HCEC 1CT (cell line): ENCODE data around the gene OR6C1.
"Not testable (repeated sequence)": the region's sequence is repeated elsewhere in the genome, so short reads cannot be mapped to it uniquely, and the experiment has no call there.

ENCODE experiments used
- DNase-seq: peaks from one replicate; pipeline ENCODE4 v3.0.0-alpha.2; 2017

OR6C1 gene

GRCh38 chr12:55314043-55314442 is at the start of gene OR6C1:
TSS of gene OR6C1 (plus strand) at chr12:55314343. CDS start at chr12:55320600, 6,257 bp downstream.
- DNase-seq: no peak

GRCh38 chr12:55280991-55281390 is 33.2 kb upstream of the OR6C1 start:
- DNase-seq: no peak

DNA sequence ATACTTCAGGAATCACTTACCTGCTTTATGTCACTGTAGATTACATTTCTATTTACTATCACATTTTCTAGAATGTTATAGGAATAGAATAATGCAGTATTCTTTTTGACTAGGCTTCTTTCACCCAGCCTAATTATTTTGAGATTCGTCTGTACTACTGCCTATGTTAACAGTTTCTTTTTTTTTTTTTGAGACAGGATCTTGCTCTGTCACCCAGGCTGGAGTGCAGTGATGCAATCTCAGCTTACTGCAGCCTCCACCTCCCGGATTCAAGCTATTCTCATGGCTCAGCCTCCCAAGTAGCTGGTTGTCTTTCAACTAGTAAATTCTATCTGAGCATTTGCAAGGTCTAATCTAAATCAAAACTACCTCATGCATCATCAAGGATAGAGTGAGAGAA is 24.1 kb upstream of the OR6C1 start:
- DNase-seq: no peak

DNA sequence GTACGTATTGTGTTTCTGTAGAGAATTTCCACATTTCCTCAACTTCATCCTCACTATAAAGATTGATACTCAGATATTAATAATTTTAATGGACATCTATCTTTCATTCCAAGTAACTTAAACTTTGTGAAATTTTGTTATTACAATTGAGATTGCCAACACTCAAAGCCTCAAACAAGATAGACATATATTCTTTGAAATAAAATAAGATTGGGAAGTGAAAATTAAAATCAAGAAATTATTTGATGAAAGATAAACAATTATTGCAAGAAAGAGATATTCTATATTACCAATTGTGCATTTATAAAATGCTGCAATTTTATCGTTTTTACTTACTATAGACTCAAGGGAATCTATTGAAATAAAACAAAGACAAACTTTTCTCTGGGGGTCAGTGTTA is 17.7 kb upstream of the OR6C1 start, which contains the start of gene OR6C6:
Gene OR6C6, minus strand, starts transcription at position 101 of the 400 bp plus-strand sequence. CDS start 1,337 bp downstream, outside the sequence.
- DNase-seq: no peak

- DNase-seq: no peak
Observed at GRCh38 chr12:55320201-55320600, 6.1 kb downstream of the OR6C1 start.

DNA sequence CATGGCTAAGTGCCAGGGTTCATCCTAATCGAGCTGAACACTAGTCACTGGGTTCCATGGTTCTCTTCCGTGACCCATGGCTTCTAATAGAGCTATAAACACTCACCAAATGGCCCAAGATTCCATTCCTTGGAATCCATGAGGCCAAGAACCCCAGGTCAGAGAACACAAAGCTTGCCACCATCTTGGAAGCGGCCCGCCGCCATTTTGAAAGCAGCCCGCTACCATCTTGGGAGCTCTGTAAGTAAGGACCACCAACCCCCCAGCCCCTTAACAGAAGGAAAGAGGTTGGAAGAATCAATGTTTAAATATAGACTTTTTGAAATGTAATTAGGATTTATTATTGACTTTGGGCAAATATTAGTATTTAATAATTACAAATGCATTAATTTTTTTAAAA is 11.7 kb downstream of the OR6C1 start:
- DNase-seq: not testable (repeated sequence)

DNA sequence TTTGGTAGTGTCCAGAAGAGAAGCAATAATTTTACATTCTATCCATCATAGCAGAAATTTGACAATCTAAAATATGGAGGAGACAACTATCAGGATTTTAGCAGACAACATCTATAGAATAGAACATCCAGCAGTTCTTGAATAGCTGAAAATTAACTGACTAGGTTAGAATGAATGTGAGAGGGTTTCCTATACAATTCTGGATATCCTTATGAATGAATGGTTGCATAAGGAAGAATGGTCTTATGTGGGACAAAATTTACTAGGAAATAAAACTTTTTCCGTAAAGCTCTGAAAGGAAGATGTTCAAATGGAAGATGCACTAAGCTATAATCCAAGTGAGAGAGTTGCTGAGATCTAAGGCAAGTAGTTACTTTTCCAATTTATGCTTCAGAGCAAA is 16.3 kb downstream of the OR6C1 start, which contains the start of gene OR6C3:
Gene OR6C3, plus strand, starts transcription at position 301 of the 400 bp plus-strand sequence. CDS start 955 bp downstream, outside the sequence.
- no peak for DNase-seq

DNA sequence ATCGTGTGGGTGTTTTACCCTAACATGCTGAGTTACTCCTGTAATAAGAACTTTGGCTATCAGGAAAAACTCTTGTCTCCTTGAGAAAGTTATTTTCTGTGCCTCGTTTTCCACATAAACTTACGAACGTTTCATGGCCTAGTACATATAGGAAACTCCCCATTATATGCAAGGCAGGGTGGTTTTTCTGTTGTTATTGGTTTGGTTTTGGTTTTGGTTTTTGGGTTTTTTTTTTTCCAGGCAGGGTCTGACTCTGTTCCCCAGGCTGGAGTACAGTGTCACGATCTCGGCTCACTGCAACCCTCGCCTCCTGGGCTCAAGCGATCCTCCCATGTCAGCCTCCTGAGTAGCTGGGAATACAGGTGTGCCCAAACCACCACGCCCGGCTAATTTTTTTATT is 21.9 kb downstream of the OR6C1 start:
- DNase-seq: no peak

DNA sequence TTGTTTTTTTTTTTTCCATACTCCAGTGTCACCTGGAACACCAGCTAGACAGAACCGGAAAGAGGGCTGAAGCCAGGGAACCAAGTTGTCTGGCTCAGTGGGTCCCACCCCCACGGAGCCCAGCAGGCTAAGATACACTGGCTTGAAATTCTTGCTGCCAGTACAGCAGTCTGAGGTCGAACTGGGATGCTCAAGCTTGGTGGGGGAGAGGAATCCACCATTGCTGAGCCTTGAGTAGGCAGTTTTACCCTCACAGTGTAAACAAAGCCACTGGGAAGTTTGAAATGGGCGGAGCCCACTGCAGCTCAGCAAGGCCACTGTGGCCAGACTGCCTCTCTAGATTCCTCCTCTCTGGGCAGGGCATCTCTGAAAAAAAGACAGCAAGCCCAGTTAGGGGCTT is 41.2 kb downstream of the OR6C1 start:
- not testable (repeated sequence) for DNase-seq

DNA sequence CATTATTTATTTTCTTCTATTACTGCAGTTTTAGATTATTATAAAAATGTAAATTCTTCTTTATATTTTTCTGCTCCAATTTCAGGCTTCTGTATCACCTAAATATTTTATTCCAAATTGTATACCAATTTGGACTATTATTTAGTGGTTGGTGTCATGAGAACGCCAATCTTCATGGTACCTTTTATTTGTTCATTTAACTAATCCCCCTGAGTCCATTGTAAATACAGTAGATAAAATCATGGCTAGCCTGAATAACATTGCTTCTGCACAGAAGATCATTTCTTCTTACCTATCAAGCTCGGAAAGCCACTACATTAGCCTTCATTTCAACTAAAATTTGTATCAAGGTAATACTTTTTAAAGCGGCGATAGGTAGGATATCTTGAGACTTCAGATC is 48.5 kb downstream of the OR6C1 start, which contains the start of gene OR6C75:
Gene OR6C75, plus strand, starts transcription at position 301 of the 400 bp plus-strand sequence. CDS start 2,136 bp downstream, outside the sequence.
- DNase-seq: no peak

GRCh38 chr12:55365086-55365485 is 50.9 kb downstream of the OR6C1 start:
- DNase-seq: no peak
